HCT116 (cell line): Measurements from ENCODE around the gene PARVB. TPM values are rescaled to one million over a fixed set of nuclear protein-coding genes. Genes with fewer than 3 reads are reported as not detected.

Source experiments
- ATAC-seq: fragments of 200-7000 bp; cut with Tn5 transposase; 2 replicates; pipeline ENCODE4 v1.9.1; 2020; ENCODE audit warnings: mild to moderate bottlenecking, moderate library complexity
- BruUV-seq: library from RNA; stranded (reverse); fragments of 400-500 nt; replicated peaks from 2 replicates; lab custom pipeline; 2021; lab: Mats Ljungman, UMichigan
- CTCF ChIA-PET: fragments of 300-600 bp; sonication (Branson Sonifier 250); formaldehyde crosslinking; loops from one replicate; lab custom pipeline; 2021; ENCODE audit warnings: antibody characterized with exemption; lab: Charles Lee
- POLR2A ChIA-PET: fragments of 300-600, 350-600 bp; sonication (Branson Sonifier 250); formaldehyde crosslinking; loops from one replicate; lab custom pipeline; 2021; ENCODE audit warnings: antibody characterized with exemption; lab: Charles Lee
- RAD21 ChIA-PET, 2 experiments: fragments of 300-600 bp; sonication (Branson Sonifier 250); formaldehyde crosslinking; loops; one replicate each; lab custom pipeline; 2023; ENCODE audit warnings: low total read pairs in 2 of 2; ENCODE audit not compliant: uncharacterized antibody in 2 of 2, unreplicated experiment in 2 of 2, low non-redundant PET in 1 of 2; lab: Charles Lee
- DNase-seq: peaks from one replicate; pipeline ENCODE4 v3.0.0-alpha.2; 2010; ENCODE audit warnings: low read depth, low spot score
- H2AFZ ChIP-seq: fragments of 200-600 bp; shearing (Covaris generic), sonication (generic); 2 replicates; pipeline ENCODE4 v1.6.1; 2017; ENCODE audit warnings: low read depth, mixed run types, mixed read lengths, antibody characterized with exemption, low read length; ENCODE audit not compliant: poor library complexity, severe bottlenecking
- H3K27ac ChIP-seq: 2 replicates; pipeline ENCODE4 v1.5.1; 2012; ENCODE audit warnings: low read depth, low read length
- H3K27me3 ChIP-seq: fragments of 200-600 bp; sonication (generic); 2 replicates; pipeline ENCODE4 v1.6.1; 2016; ENCODE audit warnings: mixed run types, low read length, mixed read lengths; ENCODE audit not compliant: insufficient read depth
- H3K36me3 ChIP-seq, 2 experiments: fragments of 200-500 bp in 1 of 2; fragments of 200-600 bp in 1 of 2; sonication (Bioruptor generic) in 1 of 2; sonication (generic) in 1 of 2; 2 replicates each; pipeline versions ENCODE4 v1.5.1 to v1.6.1; 2014 to 2016; ENCODE audit warnings: low read length in 2 of 2, inconsistent platforms in 1 of 2, mixed read lengths in 1 of 2, mixed run types in 1 of 2; ENCODE audit not compliant: insufficient read depth in 2 of 2, control insufficient read depth in 1 of 2
- H3K4me1 ChIP-seq, 2 experiments: fragments of 200-600 bp in 1 of 2; sonication (generic) in 1 of 2; 2 replicates each; pipeline versions ENCODE4 v1.5.1 to v1.6.1; 2012 to 2017; ENCODE audit warnings: low read length in 2 of 2, inconsistent platforms in 1 of 2, mild to moderate bottlenecking in 1 of 2, mixed read lengths in 1 of 2, mixed run types in 1 of 2, moderate library complexity in 1 of 2; ENCODE audit not compliant: insufficient read depth in 2 of 2, control insufficient read depth in 1 of 2
- H3K4me2 ChIP-seq: fragments of 200-600 bp; sonication (generic); 2 replicates; pipeline ENCODE4 v1.6.1; 2017; ENCODE audit warnings: mixed run types, low read length, mixed read lengths
- H3K4me3 ChIP-seq, 2 experiments: fragments of 200-600 bp in 1 of 2; sonication (generic) in 1 of 2; replicated peaks in 1 of 2; 2 replicates each; pipeline ENCODE4 v1.5.1; 2011 to 2016; ENCODE audit warnings: low read length in 2 of 2, control low read depth in 1 of 2, low read depth in 1 of 2, mild to moderate bottlenecking in 1 of 2, mixed read lengths in 1 of 2, mixed run types in 1 of 2
- H3K79me2 ChIP-seq: fragments of 200-600 bp; sonication (generic); 2 replicates; pipeline ENCODE4 v1.6.1; 2017; ENCODE audit warnings: mild to moderate bottlenecking, mixed run types, low read length, moderate library complexity, mixed read lengths; ENCODE audit not compliant: insufficient read depth
- H3K9ac ChIP-seq: fragments of 200-600 bp; sonication (generic); 2 replicates; pipeline ENCODE4 v1.6.1; 2016; ENCODE audit warnings: low read length, mixed read lengths
- H3K9me2 ChIP-seq: fragments of 200-600 bp; sonication (generic), shearing (Covaris generic); 2 replicates; pipeline ENCODE4 v1.6.1; 2017; ENCODE audit warnings: mixed run types, mild to moderate bottlenecking, moderate library complexity; ENCODE audit not compliant: insufficient read depth
- H3K9me3 ChIP-seq, 2 experiments: fragments of 200-500 bp in 1 of 2; fragments of 200-600 bp in 1 of 2; sonication (Bioruptor generic) in 1 of 2; sonication (generic) in 1 of 2; 2 replicates each; pipeline ENCODE4 v1.6.1; 2014 to 2017; ENCODE audit warnings: low read length in 2 of 2, mixed read lengths in 2 of 2, inconsistent platforms in 1 of 2, low read depth in 1 of 2, mild to moderate bottlenecking in 1 of 2, mixed run types in 1 of 2, moderate library complexity in 1 of 2; ENCODE audit not compliant: control insufficient read depth in 1 of 2, insufficient read depth in 1 of 2
- H4K20me1 ChIP-seq: fragments of 200-600 bp; sonication (generic), shearing (Covaris generic); 2 replicates; pipeline ENCODE4 v1.6.1; 2017; ENCODE audit warnings: mixed run types, mild to moderate bottlenecking, moderate library complexity; ENCODE audit not compliant: insufficient read depth
- CEBPB ChIP-seq: IDR thresholded peaks from 2 replicates; pipeline ENCODE4 v1.6.1; 2012; ENCODE audit warnings: low read depth
- EZH2phosphoT487 ChIP-seq: fragments of 200-600 bp; IDR thresholded peaks from 2 replicates; pipeline ENCODE4 v1.6.1; 2018; ENCODE audit warnings: antibody characterized with exemption, borderline replicate concordance
- JUND ChIP-seq: IDR thresholded peaks from 2 replicates; pipeline ENCODE4 v1.6.1; 2012
- POLR2AphosphoS5 ChIP-seq: IDR thresholded peaks from 2 replicates; pipeline ENCODE4 v1.6.1; 2011; ENCODE audit warnings: mild to moderate bottlenecking, low read depth, low read length, moderate library complexity
- SRF ChIP-seq: IDR thresholded peaks from 2 replicates; pipeline ENCODE4 v1.6.1; 2012; ENCODE audit warnings: low read depth
- TCF7L2 ChIP-seq: IDR thresholded peaks from 2 replicates; pipeline ENCODE4 v1.7.0; 2011; ENCODE audit warnings: borderline replicate concordance, inconsistent platforms; ENCODE audit not compliant: insufficient read depth, insufficient read length; ENCODE audit errors: extremely low read depth
- ZFX ChIP-seq: fragments of 450-650 bp; IDR thresholded peaks from 2 replicates; pipeline ENCODE4 v1.6.1; 2017
- intact Hi-C: fragments of 100-400 bp; cut with micrococcal nuclease; formaldehyde crosslinking; loops from 2 replicates; pipeline ENCODE4 v1.10.0; 2022
- total RNA-seq: library from RNA; stranded (reverse); gene quantifications from one replicate; pipeline ENCODE4 v1.2.1, GENCODE V29; 2021; ENCODE audit not compliant: unreplicated experiment
- TF ChIP-seq, protein P1 (sequence below), 3 experiments: fragments of 200-600 bp in 1 of 3; sonication (generic) in 1 of 3; IDR thresholded peaks in 2 of 3; conservative IDR thresholded peaks in 1 of 3; 2 replicates each; pipeline ENCODE4 v1.5.1; 2012 to 2017; ENCODE audit warnings: low read depth in 2 of 3, low read length in 2 of 3, antibody characterized with exemption in 1 of 3, borderline replicate concordance in 1 of 3, control low read depth in 1 of 3, mild to moderate bottlenecking in 1 of 3, mixed read lengths in 1 of 3, mixed run types in 1 of 3, moderate library complexity in 1 of 3; ENCODE audit not compliant: insufficient read depth in 1 of 3
- TF ChIP-seq, protein P2 (sequence below): IDR thresholded peaks from 2 replicates; pipeline ENCODE4 v1.6.1; 2011; ENCODE audit warnings: mild to moderate bottlenecking, low read length, moderate library complexity; ENCODE audit not compliant: insufficient replicate concordance; ENCODE audit errors: extremely low read depth
- TF ChIP-seq, protein P3 (sequence below): IDR thresholded peaks from 2 replicates; pipeline ENCODE4 v1.6.1; 2012; ENCODE audit warnings: low read depth

The PARVB gene
- total RNA-seq, 1 experiment from 2014 or later, result 21.4 TPM

DNA sequence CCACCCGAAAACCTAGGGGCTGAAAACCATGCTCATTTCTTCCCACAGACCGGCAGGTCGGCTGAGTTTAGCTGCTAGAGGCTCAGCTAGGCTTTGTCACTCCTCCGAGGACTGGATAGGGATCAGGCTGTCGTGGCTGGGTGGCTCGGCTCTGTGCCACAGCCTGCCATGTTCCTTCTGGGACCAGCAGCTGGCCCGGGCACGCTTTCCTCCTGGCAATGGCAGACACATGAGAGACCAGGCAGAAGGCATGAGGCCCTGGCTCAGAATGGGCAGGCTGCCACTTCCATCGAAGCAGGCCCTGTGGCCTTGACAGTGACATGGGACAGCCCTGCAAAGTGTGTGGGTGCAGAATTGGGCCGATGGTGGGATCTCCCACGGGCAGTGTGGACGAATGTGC lies 177.6 kb downstream of the PARVB start:
- POLR2A ChIA-PET, result no interaction called here
- TF ChIP-seq ZFX, result no peak
- no peak for TF ChIP-seq SRF
- no peak for TF ChIP-seq CEBPB
- no peak for TF ChIP-seq JUND
- TF ChIP-seq EZH2phosphoT487, result no peak
- TF ChIP-seq, protein P1, sequence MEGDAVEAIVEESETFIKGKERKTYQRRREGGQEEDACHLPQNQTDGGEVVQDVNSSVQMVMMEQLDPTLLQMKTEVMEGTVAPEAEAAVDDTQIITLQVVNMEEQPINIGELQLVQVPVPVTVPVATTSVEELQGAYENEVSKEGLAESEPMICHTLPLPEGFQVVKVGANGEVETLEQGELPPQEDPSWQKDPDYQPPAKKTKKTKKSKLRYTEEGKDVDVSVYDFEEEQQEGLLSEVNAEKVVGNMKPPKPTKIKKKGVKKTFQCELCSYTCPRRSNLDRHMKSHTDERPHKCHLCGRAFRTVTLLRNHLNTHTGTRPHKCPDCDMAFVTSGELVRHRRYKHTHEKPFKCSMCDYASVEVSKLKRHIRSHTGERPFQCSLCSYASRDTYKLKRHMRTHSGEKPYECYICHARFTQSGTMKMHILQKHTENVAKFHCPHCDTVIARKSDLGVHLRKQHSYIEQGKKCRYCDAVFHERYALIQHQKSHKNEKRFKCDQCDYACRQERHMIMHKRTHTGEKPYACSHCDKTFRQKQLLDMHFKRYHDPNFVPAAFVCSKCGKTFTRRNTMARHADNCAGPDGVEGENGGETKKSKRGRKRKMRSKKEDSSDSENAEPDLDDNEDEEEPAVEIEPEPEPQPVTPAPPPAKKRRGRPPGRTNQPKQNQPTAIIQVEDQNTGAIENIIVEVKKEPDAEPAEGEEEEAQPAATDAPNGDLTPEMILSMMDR (IDR thresholded peaks at IDR 0.05 in 2 of 3, conservative IDR thresholded peaks at IDR 0.05 in 1 of 3; ENCODE audit: borderline replicate concordance in 1 of 3, insufficient read depth in 1 of 3, low read depth in 2 of 3, low read length in 2 of 3), result no peak
- TF ChIP-seq TCF7L2, result no peak
- TF ChIP-seq POLR2AphosphoS5, result no peak
- TF ChIP-seq, protein P2, sequence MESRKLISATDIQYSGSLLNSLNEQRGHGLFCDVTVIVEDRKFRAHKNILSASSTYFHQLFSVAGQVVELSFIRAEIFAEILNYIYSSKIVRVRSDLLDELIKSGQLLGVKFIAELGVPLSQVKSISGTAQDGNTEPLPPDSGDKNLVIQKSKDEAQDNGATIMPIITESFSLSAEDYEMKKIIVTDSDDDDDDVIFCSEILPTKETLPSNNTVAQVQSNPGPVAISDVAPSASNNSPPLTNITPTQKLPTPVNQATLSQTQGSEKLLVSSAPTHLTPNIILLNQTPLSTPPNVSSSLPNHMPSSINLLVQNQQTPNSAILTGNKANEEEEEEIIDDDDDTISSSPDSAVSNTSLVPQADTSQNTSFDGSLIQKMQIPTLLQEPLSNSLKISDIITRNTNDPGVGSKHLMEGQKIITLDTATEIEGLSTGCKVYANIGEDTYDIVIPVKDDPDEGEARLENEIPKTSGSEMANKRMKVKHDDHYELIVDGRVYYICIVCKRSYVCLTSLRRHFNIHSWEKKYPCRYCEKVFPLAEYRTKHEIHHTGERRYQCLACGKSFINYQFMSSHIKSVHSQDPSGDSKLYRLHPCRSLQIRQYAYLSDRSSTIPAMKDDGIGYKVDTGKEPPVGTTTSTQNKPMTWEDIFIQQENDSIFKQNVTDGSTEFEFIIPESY, result no peak
- TF ChIP-seq, protein P3, sequence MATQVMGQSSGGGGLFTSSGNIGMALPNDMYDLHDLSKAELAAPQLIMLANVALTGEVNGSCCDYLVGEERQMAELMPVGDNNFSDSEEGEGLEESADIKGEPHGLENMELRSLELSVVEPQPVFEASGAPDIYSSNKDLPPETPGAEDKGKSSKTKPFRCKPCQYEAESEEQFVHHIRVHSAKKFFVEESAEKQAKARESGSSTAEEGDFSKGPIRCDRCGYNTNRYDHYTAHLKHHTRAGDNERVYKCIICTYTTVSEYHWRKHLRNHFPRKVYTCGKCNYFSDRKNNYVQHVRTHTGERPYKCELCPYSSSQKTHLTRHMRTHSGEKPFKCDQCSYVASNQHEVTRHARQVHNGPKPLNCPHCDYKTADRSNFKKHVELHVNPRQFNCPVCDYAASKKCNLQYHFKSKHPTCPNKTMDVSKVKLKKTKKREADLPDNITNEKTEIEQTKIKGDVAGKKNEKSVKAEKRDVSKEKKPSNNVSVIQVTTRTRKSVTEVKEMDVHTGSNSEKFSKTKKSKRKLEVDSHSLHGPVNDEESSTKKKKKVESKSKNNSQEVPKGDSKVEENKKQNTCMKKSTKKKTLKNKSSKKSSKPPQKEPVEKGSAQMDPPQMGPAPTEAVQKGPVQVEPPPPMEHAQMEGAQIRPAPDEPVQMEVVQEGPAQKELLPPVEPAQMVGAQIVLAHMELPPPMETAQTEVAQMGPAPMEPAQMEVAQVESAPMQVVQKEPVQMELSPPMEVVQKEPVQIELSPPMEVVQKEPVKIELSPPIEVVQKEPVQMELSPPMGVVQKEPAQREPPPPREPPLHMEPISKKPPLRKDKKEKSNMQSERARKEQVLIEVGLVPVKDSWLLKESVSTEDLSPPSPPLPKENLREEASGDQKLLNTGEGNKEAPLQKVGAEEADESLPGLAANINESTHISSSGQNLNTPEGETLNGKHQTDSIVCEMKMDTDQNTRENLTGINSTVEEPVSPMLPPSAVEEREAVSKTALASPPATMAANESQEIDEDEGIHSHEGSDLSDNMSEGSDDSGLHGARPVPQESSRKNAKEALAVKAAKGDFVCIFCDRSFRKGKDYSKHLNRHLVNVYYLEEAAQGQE, result no peak
- TF ChIP-seq, all 23 proteins: peak for 0
- H2AFZ ChIP-seq, result no peak overlapping the region
- H3K27ac ChIP-seq, result no peak overlapping the region
- H3K4me2 ChIP-seq, result no peak overlapping the region
- H3K9ac ChIP-seq, result no peak overlapping the region
- intact Hi-C loops, result no loop called here
- H3K4me3 ChIP-seq, result no peak overlapping the region
- no peaks in the 10 kb centered on the region for H3K9me2 ChIP-seq
- BruUV-seq, result no TSS peak
- ATAC-seq (no peak), DNase-seq (no peak)
- ChIA-PET CTCF (no interaction called here), RAD21 (no interaction called here)
- no peaks in the 10 kb centered on the region for H3K4me1 ChIP-seq
- no peaks in the 10 kb centered on the region for H4K20me1 ChIP-seq
- H3K79me2 ChIP-seq, result no peaks in the 10 kb centered on the region
- no peaks in the 10 kb centered on the region for H3K9me3 ChIP-seq
- H3K36me3 ChIP-seq, result no peaks in the 10 kb centered on the region
- 0 out of 2 replicates have a peak, but pooled peaks cover 5% of the 10 kb centered on the region for H3K27me3 ChIP-seq
